ENCODE results near the gene C3orf22.
"Not testable (repeated sequence)": the region's sequence is repeated elsewhere in the genome, so short reads cannot be mapped to it uniquely, and the experiment has no call there.

The C3orf22 gene, protein sequence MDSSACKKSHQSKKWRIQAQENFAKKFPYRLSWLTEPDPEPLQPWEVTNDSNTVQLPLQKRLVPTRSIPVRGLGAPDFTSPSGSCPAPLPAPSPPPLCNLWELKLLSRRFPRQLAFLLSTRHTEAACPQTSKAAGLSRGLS

DNA sequence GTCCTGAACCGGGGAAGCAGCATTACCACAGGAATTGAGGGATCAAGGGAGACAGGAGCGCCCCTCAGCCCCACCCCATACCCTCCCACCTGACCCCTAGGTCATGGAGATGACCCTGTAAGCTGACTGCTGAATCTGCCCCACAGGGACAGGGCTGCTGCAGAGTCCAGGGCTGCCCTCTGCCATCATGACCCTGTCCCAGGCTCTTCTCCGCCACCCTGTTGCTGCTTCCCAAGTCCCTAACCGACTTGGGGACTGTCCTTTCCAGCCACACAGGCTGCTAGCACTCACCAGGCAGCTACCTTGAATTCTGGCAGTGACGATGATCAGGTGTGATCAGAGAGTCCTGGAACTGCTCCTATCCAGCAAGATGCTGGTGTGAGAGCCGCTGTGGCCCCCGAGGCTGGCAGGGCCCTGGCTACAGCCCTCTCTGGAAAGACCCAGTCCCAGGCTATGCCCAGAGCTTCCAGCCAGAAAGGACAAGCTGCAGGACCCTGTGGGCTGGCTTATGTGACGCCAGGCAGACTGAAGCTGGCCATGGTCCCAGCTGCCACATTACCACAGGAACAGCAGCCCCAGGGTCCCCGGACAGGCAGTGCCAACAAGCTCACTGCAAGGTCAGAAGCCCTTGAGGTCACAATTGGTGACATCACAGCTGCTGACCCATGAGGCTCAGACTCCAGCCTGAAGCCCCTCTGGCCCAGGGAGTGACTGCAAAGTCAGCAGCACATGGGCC lies at the start of gene C3orf22:
TSS of gene C3orf22 (minus strand) at position 597 of the 736 bp plus-strand sequence. CDS start 5,542 bp downstream, outside the sequence.
- Histone ChIP-seq H3K27ac (ENCODE audit: low read depth in 2 of 2, low read length in 2 of 2) (no peak within 1 kb of the TSS), H3K4me1 (ENCODE audit: control insufficient read depth in 2 of 2, insufficient read depth in 2 of 2, low read length in 2 of 2) (no peaks in the 10 kb centered on the region), H3K9me3 (ENCODE audit: control insufficient read depth in 2 of 2, low read length in 2 of 2) (no peaks in the 10 kb centered on the region), H3K4me3 (ENCODE audit: low read length in 2 of 2) (no peak within 1 kb of the TSS), H3K27me3 (ENCODE audit: control insufficient read depth in 2 of 2, insufficient read depth in 2 of 2, low read length in 2 of 2) (no peaks in the 10 kb centered on the region), H3K36me3 (ENCODE audit: control insufficient read depth in 2 of 2, insufficient read depth in 2 of 2, low read length in 2 of 2) (no peaks in the 10 kb centered on the region), H3K9ac (ENCODE audit: low read depth in 1 of 2, low read length in 2 of 2) (no peak within 1 kb of the TSS)

DNA sequence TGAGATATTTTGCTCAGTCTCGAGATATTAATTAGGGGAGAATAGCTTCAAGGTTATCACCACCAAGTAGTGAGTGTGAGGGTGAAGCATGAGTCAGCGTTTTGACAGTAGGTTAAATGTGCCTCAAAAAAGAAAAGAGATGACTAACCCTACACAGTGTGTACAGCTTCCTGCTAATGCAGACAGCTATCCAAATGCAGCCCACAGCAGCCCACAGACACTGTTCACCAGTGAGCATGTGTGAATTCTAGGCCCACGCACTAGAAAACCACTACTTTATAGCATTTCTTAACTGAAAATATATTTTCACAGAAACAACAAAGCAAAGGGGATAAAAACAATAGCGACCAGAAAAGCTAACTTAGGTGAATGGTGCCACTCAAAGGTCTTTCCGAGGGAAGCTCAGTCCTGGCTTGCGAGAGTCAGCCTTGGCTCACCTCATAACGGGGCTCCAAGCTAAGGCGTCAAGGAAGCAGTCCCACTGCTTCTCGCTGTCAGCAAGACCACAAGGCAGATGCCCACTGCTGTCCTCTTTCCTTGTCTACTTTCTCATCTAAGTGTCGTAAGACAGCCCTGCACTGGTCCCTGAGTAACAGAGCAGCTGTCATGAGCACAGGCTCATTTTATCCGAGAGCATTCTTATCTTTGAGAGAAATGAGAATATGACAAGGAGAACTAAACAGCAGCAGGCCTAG lies 48.6 kb upstream of the C3orf22 start:
- Histone ChIP-seq H3K4me3 (ENCODE audit: low read length in 2 of 2) (no peak overlapping the region), H3K36me3 (ENCODE audit: control insufficient read depth in 2 of 2, insufficient read depth in 2 of 2, low read length in 2 of 2) (peaks cover 0 to 13% of the 10 kb centered on the region in 2 donors), H3K27ac (ENCODE audit: low read depth in 2 of 2, low read length in 2 of 2) (no peak overlapping the region), H3K4me1 (ENCODE audit: control insufficient read depth in 2 of 2, insufficient read depth in 2 of 2, low read length in 2 of 2) (no peaks in the 10 kb centered on the region), H3K9ac (ENCODE audit: low read depth in 1 of 2, low read length in 2 of 2) (no peak overlapping the region), H3K27me3 (ENCODE audit: control insufficient read depth in 2 of 2, insufficient read depth in 2 of 2, low read length in 2 of 2) (no peaks in the 10 kb centered on the region), H3K9me3 (ENCODE audit: control insufficient read depth in 2 of 2, low read length in 2 of 2) (no peaks in the 10 kb centered on the region)

DNA sequence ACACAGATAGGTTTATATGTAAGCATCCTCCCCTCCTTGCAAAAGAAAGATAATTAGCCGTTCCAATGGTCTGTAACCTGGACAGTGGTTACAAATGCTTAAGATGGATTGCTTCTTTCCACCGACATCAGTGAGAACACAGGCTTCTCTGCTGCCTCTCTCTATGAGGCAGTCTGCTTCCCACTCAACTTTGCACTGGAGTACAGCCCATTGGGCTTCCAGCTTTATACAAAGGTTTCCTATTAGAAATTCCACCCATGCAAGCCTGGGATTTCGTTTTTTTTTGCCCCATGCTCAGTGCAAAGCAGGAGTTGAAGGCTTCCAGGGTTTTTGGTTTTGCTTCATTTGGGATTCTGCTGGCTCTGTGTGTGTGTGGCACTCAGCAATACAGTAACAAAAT lies 47.3 kb upstream of the C3orf22 start:
- H3K27ac ChIP-seq (ENCODE audit: low read depth in 2 of 2, low read length in 2 of 2): no peak overlapping the region
- H3K4me3 ChIP-seq (ENCODE audit: low read length in 2 of 2): no peak overlapping the region
- H3K27me3 ChIP-seq (ENCODE audit: control insufficient read depth in 2 of 2, insufficient read depth in 2 of 2, low read length in 2 of 2): no peaks in the 10 kb centered on the region
- no peaks in the 10 kb centered on the region for H3K9me3 ChIP-seq (ENCODE audit: control insufficient read depth in 2 of 2, low read length in 2 of 2)
- peaks cover 0 to 13% of the 10 kb centered on the region in 2 donors for H3K36me3 ChIP-seq (ENCODE audit: control insufficient read depth in 2 of 2, insufficient read depth in 2 of 2, low read length in 2 of 2)
- no peaks in the 10 kb centered on the region for H3K4me1 ChIP-seq (ENCODE audit: control insufficient read depth in 2 of 2, insufficient read depth in 2 of 2, low read length in 2 of 2)
- H3K9ac ChIP-seq (ENCODE audit: low read depth in 1 of 2, low read length in 2 of 2): no peak overlapping the region

DNA sequence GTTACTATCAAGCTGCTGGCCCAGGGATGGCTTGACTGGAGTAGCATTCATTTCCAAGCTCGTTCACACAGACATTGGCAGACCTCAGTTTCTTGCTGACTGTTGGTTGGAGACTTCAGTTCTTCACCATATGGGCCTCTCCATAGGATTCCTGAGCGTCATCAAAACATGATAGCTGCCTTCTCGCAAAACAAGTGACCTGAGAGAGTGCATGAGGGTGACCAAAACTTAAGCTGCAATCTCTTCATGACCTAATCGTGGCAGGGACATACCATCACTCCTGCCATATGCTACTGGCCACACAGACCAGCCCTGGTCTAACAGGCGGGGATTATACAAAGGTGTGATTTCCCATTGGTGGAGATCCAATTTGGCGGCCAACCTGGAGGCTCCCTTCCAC lies 46.0 kb upstream of the C3orf22 start:
- no peak overlapping the region for H3K4me3 ChIP-seq (ENCODE audit: low read length in 2 of 2)
- H3K9me3 ChIP-seq (ENCODE audit: control insufficient read depth in 2 of 2, low read length in 2 of 2): no peaks in the 10 kb centered on the region
- H3K4me1 ChIP-seq (ENCODE audit: control insufficient read depth in 2 of 2, insufficient read depth in 2 of 2, low read length in 2 of 2): no peaks in the 10 kb centered on the region
- H3K27me3 ChIP-seq (ENCODE audit: control insufficient read depth in 2 of 2, insufficient read depth in 2 of 2, low read length in 2 of 2): no peaks in the 10 kb centered on the region
- H3K27ac ChIP-seq (ENCODE audit: low read depth in 2 of 2, low read length in 2 of 2): no peak overlapping the region
- no peak overlapping the region for H3K9ac ChIP-seq (ENCODE audit: low read depth in 1 of 2, low read length in 2 of 2)
- H3K36me3 ChIP-seq (ENCODE audit: control insufficient read depth in 2 of 2, insufficient read depth in 2 of 2, low read length in 2 of 2): peaks cover 0 to 9% of the 10 kb centered on the region in 2 donors

DNA sequence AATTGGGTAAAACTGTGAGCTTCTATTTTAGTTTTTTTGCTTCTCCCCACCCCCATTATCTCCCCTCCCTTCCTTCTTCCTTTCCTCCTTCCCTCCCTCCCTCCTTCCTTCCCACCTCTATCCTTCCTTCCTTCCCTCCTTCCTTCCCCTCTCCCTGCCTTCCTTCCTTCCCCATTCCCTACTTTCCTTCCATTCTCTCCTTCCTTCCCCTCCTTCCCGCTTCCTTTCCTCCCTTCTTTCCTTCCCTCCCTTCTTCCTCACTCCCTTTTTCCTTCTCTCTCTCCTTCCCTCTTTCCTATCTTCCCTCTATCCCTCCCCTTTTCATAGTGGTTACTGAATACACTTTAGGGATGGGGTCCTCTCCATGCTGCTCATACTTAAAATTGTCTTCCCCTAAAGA lies 40.4 kb upstream of the C3orf22 start:
- Histone ChIP-seq H3K4me3 (ENCODE audit: low read length in 2 of 2) (no peak overlapping the region), H3K36me3 (ENCODE audit: control insufficient read depth in 2 of 2, insufficient read depth in 2 of 2, low read length in 2 of 2) (no peaks in the 10 kb centered on the region), H3K4me1 (ENCODE audit: control insufficient read depth in 2 of 2, insufficient read depth in 2 of 2, low read length in 2 of 2) (no peaks in the 10 kb centered on the region), H3K9ac (ENCODE audit: low read depth in 1 of 2, low read length in 2 of 2) (no peak overlapping the region), H3K27me3 (ENCODE audit: control insufficient read depth in 2 of 2, insufficient read depth in 2 of 2, low read length in 2 of 2) (no peaks in the 10 kb centered on the region), H3K9me3 (ENCODE audit: control insufficient read depth in 2 of 2, low read length in 2 of 2) (no peaks in the 10 kb centered on the region), H3K27ac (ENCODE audit: low read depth in 2 of 2, low read length in 2 of 2) (no peak overlapping the region)

DNA sequence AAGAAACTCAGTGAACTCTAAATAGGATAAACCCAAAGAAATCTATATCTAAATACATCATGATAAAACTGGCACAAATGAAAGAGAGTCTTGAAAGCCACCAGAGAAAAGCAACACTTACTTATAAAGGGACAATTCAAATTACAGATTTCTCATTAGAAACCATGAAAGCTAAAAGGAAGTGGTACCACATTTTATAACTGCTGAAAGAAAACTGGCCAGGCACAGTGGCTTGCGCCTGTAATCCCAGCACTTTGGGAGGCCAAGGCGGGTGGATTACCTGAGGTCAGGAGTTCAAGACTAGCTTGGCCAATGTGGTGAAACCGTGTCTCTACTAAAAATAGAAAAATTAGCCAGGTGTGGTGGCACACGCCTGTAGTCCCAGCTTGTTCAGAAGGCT lies 36.7 kb upstream of the C3orf22 start:
- H3K9ac ChIP-seq (ENCODE audit: low read depth in 1 of 2, low read length in 2 of 2); H3K36me3 ChIP-seq (ENCODE audit: control insufficient read depth in 2 of 2, insufficient read depth in 2 of 2, low read length in 2 of 2); H3K27me3 ChIP-seq (ENCODE audit: control insufficient read depth in 2 of 2, insufficient read depth in 2 of 2, low read length in 2 of 2); H3K4me1 ChIP-seq (ENCODE audit: control insufficient read depth in 2 of 2, insufficient read depth in 2 of 2, low read length in 2 of 2); H3K4me3 ChIP-seq (ENCODE audit: low read length in 2 of 2); H3K27ac ChIP-seq (ENCODE audit: low read depth in 2 of 2, low read length in 2 of 2); H3K9me3 ChIP-seq (ENCODE audit: control insufficient read depth in 2 of 2, low read length in 2 of 2): not testable (repeated sequence)

DNA sequence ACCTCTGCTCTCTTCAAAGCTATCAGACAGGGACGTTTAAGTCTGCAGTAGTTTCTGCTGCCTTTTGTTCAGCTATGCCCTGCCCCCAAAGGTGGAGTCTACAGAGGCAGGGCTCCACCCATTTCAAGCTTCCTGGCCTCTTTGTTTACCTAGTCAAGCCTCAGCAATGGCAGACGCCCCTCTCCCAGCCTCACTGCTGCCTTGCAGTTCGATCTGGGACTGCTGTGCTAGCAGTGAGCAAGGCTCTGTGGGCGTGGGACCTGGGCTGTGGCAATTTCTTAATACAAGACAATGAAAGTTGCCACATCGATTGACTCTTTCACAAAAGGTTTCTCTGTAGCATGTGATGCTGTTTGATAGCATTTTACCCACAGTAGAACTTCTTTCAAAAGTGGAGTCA lies 32.8 kb upstream of the C3orf22 start:
- H3K4me1 ChIP-seq (ENCODE audit: control insufficient read depth in 2 of 2, insufficient read depth in 2 of 2, low read length in 2 of 2); H3K36me3 ChIP-seq (ENCODE audit: control insufficient read depth in 2 of 2, insufficient read depth in 2 of 2, low read length in 2 of 2); H3K9ac ChIP-seq (ENCODE audit: low read depth in 1 of 2, low read length in 2 of 2); H3K27ac ChIP-seq (ENCODE audit: low read depth in 2 of 2, low read length in 2 of 2); H3K27me3 ChIP-seq (ENCODE audit: control insufficient read depth in 2 of 2, insufficient read depth in 2 of 2, low read length in 2 of 2); H3K9me3 ChIP-seq (ENCODE audit: control insufficient read depth in 2 of 2, low read length in 2 of 2); H3K4me3 ChIP-seq (ENCODE audit: low read length in 2 of 2): not testable (repeated sequence)

DNA sequence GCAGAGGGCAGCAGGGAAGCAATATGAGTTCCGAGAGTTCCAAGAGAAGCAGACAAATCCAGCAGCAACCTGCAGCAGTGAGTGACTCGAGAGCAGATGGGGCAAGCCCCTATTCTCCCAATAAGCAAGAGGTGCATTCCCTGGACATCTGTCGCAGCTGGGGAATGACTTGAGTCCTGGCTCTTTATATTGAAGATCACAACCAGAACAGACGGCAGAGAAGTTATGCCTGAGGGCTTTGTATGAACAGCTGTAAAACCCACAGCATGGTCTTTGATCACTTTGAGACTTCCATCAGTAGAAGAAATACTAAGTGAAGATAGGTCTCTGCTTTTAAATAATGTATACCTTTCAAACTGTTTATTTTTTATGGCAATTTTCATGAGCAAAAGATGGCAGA lies 23.6 kb upstream of the C3orf22 start:
- no peaks in the 10 kb centered on the region for H3K4me1 ChIP-seq (ENCODE audit: control insufficient read depth in 2 of 2, insufficient read depth in 2 of 2, low read length in 2 of 2)
- no peak overlapping the region for H3K9ac ChIP-seq (ENCODE audit: low read depth in 1 of 2, low read length in 2 of 2)
- no peaks in the 10 kb centered on the region for H3K36me3 ChIP-seq (ENCODE audit: control insufficient read depth in 2 of 2, insufficient read depth in 2 of 2, low read length in 2 of 2)
- H3K9me3 ChIP-seq (ENCODE audit: control insufficient read depth in 2 of 2, low read length in 2 of 2): no peaks in the 10 kb centered on the region
- H3K4me3 ChIP-seq (ENCODE audit: low read length in 2 of 2): no peak overlapping the region
- no peaks in the 10 kb centered on the region for H3K27me3 ChIP-seq (ENCODE audit: control insufficient read depth in 2 of 2, insufficient read depth in 2 of 2, low read length in 2 of 2)
- H3K27ac ChIP-seq (ENCODE audit: low read depth in 2 of 2, low read length in 2 of 2): no peak overlapping the region

DNA sequence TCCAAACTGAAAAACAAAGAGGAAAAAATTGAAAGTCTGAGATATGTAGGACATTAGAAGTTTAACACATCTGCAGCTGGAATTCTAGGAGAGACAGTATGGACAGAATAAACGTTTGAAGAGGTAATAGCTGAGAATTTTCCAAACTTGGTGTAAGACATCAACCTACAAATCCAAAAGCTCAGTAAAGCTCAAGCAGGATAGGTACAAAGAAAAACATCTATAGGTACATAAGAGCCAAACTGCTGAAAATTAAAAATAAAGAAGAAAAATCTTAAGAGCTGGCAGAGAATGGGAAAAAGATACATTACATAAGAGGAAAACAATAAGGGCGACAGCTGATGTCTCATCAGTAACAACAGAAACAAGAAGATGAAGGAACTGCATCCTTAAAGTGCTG lies 22.8 kb upstream of the C3orf22 start:
- Histone ChIP-seq H3K36me3 (ENCODE audit: control insufficient read depth in 2 of 2, insufficient read depth in 2 of 2, low read length in 2 of 2) (no peaks in the 10 kb centered on the region), H3K9me3 (ENCODE audit: control insufficient read depth in 2 of 2, low read length in 2 of 2) (no peaks in the 10 kb centered on the region), H3K27ac (ENCODE audit: low read depth in 2 of 2, low read length in 2 of 2) (no peak overlapping the region), H3K4me1 (ENCODE audit: control insufficient read depth in 2 of 2, insufficient read depth in 2 of 2, low read length in 2 of 2) (no peaks in the 10 kb centered on the region), H3K4me3 (ENCODE audit: low read length in 2 of 2) (no peak overlapping the region), H3K27me3 (ENCODE audit: control insufficient read depth in 2 of 2, insufficient read depth in 2 of 2, low read length in 2 of 2) (no peaks in the 10 kb centered on the region), H3K9ac (ENCODE audit: low read depth in 1 of 2, low read length in 2 of 2) (no peak overlapping the region)

DNA sequence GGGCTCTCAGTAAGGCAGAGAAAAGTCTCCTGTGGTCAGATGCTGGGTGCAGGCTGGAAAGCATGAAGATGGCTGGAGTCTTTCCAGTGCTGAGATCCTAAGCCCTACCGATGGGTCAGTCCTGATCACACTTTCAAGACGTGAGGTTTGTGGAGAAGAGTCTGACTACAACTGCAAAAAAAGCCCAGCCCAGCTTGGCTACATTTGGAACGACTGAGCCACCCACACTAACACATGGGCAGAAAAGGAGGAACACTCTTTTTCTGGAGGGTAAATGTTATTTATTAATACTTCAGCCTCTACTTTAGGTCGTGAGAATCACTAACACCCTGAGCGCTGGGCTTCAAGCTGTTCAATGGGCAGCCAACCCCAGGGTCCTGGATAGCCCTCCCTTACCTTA lies 22.0 kb upstream of the C3orf22 start:
- Histone ChIP-seq H3K4me3 (ENCODE audit: low read length in 2 of 2) (no peak overlapping the region), H3K27me3 (ENCODE audit: control insufficient read depth in 2 of 2, insufficient read depth in 2 of 2, low read length in 2 of 2) (no peaks in the 10 kb centered on the region), H3K9me3 (ENCODE audit: control insufficient read depth in 2 of 2, low read length in 2 of 2) (no peaks in the 10 kb centered on the region), H3K36me3 (ENCODE audit: control insufficient read depth in 2 of 2, insufficient read depth in 2 of 2, low read length in 2 of 2) (no peaks in the 10 kb centered on the region), H3K9ac (ENCODE audit: low read depth in 1 of 2, low read length in 2 of 2) (no peak overlapping the region), H3K4me1 (ENCODE audit: control insufficient read depth in 2 of 2, insufficient read depth in 2 of 2, low read length in 2 of 2) (no peaks in the 10 kb centered on the region), H3K27ac (ENCODE audit: low read depth in 2 of 2, low read length in 2 of 2) (no peak overlapping the region)

Data from mucosa of rectum (tissue), 2 donors.